GM20431 (cell line): ENCODE data around the gene EDAR.

Source experiments
- in situ Hi-C: fragments of 300-500 bp; cut with MseI, MboI; formaldehyde crosslinking; loops from one replicate; pipeline ENCODE4 v1.15.0; 2020; ENCODE audit warnings: low sequenced_read_pairs; ENCODE audit not compliant: unreplicated experiment

Gene EDAR

GRCh38 chr2:108944601-108945331, 44.3 kb downstream of the EDAR start:
- in situ Hi-C loops: no loop called here

GRCh38 chr2:108943751-108944150, 45.3 kb downstream of the EDAR start:
- in situ Hi-C loops: no loop called here

- in situ Hi-C loops: no loop called here
Observed at GRCh38 chr2:108942888-108943287, 46.1 kb downstream of the EDAR start.

GRCh38 chr2:108942231-108942825, 46.7 kb downstream of the EDAR start:
- in situ Hi-C loops: no loop called here

GRCh38 chr2:108941767-108942166, 47.3 kb downstream of the EDAR start:
- in situ Hi-C loops: no loop called here

GRCh38 chr2:108941161-108941665, 47.8 kb downstream of the EDAR start:
- in situ Hi-C loops: no loop called here

GRCh38 chr2:108940156-108940555, 48.9 kb downstream of the EDAR start:
- in situ Hi-C loops: no loop called here

- in situ Hi-C loops: no loop called here
Observed at GRCh38 chr2:108938077-108938710, 50.8 kb downstream of the EDAR start.

GRCh38 chr2:108937367-108938017, 51.5 kb downstream of the EDAR start:
- in situ Hi-C loops: no loop called here

- in situ Hi-C loops: no loop called here
Observed at GRCh38 chr2:108936866-108937265, 52.2 kb downstream of the EDAR start.

GRCh38 chr2:108936076-108936864, 52.8 kb downstream of the EDAR start:
- in situ Hi-C loops: no loop called here

GRCh38 chr2:108935271-108935741, 53.7 kb downstream of the EDAR start:
- in situ Hi-C loops: no loop called here

GRCh38 chr2:108934583-108935245, 54.3 kb downstream of the EDAR start:
- in situ Hi-C loops: no loop called here

- in situ Hi-C loops: no loop called here
Observed at GRCh38 chr2:108934151-108934550, 54.9 kb downstream of the EDAR start.

GRCh38 chr2:108933691-108934117, 55.3 kb downstream of the EDAR start:
- in situ Hi-C loops: no loop called here

- in situ Hi-C loops: no loop called here
Observed at GRCh38 chr2:108932736-108933332, 56.2 kb downstream of the EDAR start.

GRCh38 chr2:108931372-108931771, 57.6 kb downstream of the EDAR start:
- in situ Hi-C loops: no loop called here

GRCh38 chr2:108929807-108930425, 59.1 kb downstream of the EDAR start:
- in situ Hi-C loops: no loop called here
